ENCODE measurements around the gene FLCN.
"Not testable (repeated sequence)": the region's sequence is repeated elsewhere in the genome, so short reads cannot be mapped to it uniquely, and the experiment has no call there.

The FLCN gene, protein sequence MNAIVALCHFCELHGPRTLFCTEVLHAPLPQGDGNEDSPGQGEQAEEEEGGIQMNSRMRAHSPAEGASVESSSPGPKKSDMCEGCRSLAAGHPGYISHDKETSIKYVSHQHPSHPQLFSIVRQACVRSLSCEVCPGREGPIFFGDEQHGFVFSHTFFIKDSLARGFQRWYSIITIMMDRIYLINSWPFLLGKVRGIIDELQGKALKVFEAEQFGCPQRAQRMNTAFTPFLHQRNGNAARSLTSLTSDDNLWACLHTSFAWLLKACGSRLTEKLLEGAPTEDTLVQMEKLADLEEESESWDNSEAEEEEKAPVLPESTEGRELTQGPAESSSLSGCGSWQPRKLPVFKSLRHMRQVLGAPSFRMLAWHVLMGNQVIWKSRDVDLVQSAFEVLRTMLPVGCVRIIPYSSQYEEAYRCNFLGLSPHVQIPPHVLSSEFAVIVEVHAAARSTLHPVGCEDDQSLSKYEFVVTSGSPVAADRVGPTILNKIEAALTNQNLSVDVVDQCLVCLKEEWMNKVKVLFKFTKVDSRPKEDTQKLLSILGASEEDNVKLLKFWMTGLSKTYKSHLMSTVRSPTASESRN

DNA sequence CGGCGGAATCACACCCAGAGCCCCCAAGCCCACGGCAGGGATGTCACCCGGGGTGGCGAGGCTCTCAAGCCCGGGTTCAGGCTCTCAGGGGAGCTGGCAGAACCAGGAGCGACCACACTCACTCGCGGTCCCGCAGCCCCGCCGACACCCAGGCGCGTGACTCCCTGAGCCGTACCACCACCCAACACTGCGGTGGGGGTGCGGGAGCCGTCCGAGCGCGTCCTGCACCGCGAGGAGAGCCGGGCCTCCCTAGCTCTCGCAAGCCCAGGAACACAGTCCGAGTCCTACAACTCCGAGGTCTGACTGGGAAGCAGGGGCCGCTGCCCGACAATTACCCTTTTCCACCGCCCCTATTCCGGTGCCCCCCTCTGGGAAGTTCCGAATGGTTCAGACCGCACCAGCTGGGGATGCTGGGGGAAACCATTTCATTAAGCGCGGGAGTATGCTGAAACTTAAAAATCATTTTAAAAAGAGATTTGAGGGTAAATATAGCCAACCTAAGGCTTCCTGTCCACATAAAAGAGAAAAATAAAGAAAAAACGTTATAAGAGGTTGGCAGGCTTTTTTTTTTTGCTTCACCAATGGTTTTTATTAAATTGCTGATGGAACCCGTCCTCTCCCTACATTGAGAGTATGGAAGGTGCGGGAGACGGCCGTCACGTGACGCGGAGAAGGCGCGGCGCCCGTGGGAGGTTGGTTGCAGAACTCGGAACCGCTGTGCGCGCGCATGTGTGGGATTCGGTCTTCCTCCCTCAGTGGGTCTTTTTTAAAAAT lies at the start of gene FLCN:
Gene FLCN, minus strand, starts transcription at position 143 of the 774 bp plus-strand sequence. CDS start 9,031 bp downstream, outside the sequence.
- DNase-seq, result peak; percentile 55 to 62

DNA sequence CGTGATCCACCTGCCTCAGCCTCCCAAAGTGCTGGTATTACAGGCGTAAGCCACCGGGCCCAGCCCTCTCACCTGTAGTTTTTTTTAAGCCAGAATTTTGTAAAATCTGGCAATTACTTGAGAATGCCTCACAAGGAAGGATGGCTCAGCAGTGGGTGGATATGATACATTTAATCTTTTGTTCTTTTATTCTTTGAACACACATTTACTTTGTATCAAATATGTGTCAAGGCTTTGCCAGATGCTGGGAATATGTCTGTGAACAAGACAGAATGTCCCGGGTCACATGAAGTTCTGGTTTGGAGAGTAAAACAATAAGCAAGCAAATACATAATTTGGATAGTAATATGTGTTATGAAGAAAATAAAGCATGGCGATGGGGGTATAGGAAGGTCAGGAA lies 49.0 kb upstream of the FLCN start:
- DNase-seq, result no peak

DNA sequence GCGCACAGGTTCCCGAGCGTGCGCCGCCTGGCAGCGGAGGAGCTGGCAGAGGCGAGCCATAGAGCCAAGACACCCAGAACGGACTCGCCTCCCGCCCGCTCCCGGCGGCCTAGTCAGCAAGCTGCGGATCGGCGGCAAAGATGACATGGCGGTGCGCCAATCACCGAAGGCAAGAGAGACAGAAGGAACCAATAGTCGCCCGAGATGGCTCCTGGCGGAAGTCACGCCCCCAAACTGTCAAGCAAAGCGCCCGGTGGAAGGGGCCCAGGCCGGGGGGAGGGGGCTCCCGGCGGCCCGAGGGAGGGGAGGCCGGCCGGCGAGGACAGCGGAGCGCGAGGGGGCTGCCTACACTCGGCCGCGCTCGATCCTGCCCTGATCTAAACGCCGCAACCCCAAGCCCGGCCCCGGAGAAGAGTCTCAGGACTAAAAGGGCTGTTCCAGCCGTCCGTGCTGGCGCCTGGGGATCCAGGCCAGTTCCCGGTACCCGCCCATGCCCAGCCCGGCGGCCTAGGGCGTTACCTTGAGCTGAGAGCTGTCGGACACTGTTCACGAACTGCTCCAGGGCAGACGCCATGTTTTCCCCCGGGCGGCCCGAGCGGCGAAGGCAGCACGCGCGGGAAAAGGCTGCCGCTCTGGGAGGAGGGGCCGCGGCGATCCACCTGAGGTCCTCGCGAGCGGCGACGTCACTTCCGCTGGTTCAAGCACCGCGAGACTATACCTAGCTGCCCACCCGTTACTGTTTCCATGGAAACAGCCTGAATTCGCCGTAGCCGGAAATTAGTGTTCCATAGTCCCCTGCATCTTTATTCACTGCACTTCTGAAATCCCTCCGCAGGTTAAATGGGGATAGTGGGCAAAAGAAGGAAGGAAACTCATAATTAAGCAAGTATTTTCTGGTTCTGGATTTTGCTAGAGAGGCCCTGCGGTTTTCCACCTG lies 43.9 kb upstream of the FLCN start, which contains the start of gene COPS3:
Gene COPS3, minus strand, starts transcription at position 634 of the 937 bp plus-strand sequence. Its CDS starts 60 bp downstream, at position 574.
- peak; percentile 80 to 87 for DNase-seq

DNA sequence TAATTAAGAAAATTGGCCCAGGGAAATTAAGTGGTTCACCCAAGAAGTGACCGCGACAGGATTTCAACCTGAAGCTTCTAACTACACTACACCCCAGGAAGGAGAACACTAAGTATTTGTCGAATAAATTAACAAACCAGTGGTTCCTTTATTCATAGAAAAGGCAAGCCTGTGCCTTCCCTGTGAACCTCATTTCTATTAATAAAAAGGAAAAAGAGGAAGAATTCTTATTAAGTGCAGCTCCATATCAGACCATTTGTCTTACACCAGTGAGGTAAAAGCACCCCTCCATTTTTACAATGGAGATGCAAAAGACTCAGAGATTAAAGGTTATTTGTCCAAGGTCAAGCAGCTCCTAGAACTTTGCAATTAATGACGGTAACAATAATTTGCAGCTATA lies 42.3 kb upstream of the FLCN start:
- DNase-seq, result no peak

DNA sequence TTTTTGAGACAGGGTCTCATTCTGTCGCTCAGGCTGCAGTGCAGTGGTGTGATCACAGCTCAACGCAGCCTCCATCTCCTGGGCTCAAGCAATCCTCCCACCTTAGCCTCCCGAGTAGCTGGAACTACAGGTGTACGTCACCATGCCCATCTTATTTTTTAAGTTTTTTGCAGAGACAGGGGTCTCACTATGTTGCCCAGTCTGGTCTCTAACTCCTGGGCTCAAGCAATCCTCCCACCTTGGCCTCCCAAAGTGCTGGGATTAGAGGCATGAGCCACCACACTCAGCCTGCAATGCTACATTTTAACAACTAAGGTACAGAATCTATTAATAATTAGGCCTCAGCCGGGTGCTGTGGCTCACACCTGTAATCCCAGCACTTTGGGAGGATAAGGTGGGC lies 40.5 kb upstream of the FLCN start:
- DNase-seq, result not testable (repeated sequence)

DNA sequence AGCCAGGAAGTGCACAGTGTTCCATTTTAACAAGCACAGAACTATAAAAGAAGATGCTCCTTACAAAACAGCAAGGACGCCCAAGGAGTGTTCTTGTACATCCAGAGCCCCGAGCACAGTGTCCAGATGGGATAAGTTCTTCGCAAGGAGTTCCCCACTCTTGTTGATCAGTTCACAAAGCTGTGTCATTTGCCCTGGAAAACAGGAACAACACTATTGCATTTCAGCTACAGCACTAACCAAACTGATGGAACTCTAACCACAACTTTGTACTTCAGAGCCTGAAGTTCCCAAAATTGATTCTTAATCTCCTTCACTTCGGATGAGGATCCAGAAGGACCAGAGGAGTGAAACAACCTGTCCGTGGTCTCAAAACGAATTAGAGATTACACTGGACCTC lies 39.0 kb upstream of the FLCN start:
- DNase-seq, result peak; percentile 52 to 59

DNA sequence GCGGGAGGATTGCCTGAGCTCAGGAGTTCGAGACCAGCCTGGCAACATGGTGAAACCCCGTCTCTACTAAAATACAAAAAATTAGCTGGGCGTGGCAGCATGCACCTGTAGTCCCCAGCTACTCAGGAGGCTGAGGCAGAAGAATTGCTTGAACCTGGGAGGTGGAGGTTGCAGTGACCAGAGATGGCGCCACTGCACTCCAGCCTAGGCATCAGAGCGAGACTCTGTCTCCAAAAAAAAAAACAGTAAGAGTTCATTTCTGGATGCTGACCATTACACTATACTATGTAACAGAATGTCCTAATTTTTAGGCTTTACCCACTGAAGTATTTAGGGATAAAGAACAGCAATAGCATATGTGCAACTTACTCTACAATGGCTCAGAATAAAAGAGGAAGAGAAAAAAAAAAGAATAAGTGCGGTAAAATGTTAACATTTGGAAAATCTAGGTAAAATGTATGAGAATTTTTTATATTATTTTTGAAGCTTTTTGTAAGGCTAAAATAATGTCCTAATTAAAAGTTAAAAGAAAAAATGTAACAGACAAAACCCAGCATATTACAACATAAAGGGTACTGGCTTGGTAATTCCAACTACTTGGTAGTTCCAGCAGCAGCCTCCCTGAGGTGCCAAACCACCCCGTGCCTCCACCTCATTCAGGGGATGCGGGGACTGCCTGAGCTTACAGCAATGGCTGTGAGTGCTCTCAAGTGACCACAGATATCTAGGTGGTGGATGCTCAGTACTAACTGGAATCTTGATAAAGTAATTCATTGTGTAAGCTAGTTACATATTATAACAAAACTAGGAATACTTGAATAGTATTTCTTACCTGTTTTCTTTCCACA lies 33.2 kb upstream of the FLCN start:
- no peak for DNase-seq

DNA sequence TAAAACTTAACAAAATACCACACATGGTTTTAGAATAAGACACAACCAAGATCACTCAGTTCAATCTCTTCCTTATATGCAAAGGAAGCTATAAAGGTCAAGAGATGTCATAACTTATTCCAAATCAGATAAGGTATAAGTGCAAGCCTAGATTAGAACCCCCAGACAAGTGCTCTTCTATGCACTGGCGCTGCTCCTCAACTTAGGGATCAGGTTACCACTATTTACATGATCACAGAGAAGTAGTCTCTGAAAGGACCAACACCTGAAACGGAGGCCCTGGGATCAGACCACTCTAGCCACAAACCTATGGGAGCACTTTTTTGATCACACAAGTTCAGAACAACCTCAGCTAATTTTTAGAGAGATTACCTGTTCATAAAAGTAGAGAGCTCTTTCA lies 27.5 kb upstream of the FLCN start:
- DNase-seq, result no peak

DNA sequence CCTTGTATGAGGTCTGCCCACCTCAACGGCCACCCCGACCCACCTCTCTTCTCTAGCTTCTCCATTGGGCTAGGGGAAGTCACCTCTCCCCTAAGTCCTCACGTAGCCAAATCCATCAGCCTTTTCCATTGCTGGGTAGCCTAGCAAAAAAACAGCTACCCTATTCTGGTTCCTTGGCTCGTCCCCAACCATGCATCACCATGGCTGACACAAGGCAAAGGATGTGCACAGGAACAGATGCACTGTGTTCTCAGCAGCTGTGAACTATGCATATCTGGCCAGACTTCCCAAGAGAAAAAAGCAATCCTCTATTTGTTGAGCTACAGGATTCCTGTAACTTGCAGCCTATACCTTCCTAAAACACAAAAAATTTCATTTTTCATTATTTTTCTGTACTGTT lies 22.0 kb upstream of the FLCN start:
- no peak for DNase-seq

DNA sequence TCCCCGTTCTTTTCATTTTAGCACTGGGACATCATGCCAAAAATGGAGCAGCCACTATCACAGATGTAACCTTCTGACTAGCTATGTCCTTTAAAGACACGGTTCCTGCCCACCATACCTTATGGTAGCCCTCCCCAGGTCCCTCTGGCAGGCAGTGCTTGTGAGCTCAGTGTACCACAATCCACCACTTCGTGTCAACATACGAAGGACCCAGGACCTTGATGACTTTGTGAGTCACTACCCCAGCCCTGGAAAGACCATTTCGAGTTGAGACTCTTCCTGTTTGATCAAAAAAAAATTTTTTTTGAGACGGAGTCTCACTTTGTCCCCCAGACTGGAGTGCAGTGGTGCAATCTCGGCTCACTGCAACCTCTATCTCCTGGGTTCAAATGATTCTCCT lies 21.0 kb upstream of the FLCN start:
- no peak for DNase-seq

DNA sequence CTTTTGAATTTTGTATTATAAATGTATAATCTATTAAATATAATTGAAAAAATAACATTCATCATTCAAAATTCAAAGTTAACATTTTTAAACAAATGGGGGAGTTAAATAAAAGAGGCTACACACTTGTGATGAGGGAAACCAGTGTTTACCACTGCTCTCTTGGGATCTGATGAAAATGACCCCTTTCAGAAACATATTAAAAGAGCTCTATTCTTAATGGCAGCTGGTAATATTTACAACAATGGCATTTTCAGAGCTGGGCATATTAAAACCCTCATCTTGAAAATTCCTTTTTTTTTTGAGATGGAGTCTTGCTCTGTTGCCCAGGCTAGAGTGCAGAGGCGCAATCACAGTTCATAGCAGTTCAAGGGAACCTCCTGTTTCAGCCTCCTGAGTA lies 19.3 kb upstream of the FLCN start:
- DNase-seq, result no peak

DNA sequence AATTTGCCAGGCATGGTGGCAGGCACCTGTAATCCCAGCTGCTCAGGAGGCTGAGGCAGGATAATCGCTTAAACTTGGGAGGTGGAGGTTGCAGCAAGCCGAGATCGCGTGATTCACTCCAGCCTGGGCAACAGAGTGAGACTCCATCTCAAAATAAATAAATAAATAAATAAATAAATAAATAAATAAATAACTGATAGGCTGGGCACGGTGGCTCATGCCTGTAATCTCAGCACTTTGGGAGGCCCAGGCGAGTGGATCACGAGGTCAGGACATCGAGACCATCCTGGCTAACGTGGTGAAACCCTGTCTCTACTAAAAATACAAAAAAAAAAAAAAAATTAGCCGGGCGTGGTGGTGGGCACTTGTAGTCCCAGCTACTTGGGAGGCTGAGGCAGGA lies 18.7 kb upstream of the FLCN start:
- not testable (repeated sequence) for DNase-seq

DNA sequence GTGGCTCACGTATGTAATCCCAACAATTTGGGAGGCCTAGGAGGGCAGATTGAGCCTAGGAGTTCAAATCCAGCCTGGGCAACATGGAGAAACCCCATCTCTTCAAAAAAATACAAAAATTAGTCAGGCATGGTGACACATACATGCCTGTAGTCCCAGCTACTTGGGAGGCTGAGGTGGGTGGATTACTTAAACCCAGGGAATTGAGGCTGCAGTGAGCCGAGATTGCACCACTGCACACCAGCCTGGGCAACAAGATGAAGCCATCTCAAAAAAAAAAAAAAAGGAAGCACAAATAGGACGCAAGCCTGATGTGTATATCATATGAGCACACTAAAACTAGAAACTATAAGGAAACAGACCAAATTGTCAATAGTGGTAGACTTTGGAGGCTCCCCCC lies 17.1 kb upstream of the FLCN start:
- no peak for DNase-seq

DNA sequence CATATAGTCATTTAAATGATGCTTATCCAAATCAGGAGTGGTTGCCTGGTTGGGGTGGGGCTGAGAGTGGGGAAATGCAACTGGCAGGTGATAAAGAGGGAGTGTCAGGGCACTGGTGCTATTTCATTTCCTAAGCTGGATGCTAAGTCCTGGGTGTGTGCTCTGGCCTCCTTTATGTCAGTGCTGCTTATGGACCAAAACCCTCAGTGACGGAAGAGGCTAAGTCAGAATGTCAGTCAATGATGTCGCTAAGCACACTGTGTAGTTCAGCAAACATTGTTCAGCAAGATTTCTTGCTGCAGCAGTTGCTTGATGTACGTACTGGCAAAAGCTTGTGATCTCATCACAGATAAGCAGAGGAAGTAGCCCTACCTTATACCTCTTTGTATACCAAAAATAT lies 16.4 kb upstream of the FLCN start:
- no peak for DNase-seq

DNA sequence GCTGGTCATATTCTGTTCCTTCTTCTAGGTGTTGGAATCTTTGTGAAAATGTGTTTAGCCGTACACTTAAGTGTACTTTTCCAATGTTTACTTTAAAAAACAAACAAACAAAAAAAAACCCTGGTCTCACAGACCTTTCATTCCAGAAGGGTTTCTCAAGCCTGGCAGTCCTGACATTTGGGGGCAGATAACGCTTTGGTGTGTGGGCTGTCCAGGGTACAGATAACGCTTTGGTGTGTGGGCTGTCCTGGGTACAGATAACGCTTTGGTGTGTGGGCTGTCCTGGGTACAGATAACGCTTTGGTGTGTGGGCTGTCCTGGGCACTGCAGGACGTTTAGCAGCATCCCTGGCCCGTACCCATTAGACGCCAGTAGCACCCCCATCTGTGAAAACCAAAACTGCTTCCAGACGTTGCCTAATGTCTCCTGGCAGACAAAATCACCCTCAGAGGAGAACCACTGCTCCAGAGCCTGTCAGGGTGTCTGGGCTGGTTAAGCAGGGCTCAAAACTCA lies 15.2 kb upstream of the FLCN start:
- DNase-seq, result no peak

DNA sequence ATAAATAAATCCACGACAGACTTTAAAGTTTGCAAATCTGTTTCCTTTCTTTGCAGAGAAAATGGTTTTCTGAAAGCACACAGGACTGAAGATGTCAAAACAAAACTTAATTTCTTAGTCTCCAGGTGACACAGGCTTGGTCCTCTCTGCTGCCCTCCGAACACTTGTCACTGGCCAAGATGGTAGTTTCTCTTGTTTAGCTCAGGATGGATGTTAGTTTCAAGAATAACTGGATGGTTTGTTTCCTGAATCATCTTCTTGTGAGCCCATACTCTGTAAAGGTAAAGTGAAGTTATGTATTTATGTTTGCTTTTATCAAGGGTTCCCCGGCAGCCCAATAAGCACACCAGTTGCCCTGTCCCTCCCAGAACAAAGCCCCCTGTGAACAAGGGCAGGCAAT lies 9.9 kb upstream of the FLCN start:
- no peak for DNase-seq

DNA sequence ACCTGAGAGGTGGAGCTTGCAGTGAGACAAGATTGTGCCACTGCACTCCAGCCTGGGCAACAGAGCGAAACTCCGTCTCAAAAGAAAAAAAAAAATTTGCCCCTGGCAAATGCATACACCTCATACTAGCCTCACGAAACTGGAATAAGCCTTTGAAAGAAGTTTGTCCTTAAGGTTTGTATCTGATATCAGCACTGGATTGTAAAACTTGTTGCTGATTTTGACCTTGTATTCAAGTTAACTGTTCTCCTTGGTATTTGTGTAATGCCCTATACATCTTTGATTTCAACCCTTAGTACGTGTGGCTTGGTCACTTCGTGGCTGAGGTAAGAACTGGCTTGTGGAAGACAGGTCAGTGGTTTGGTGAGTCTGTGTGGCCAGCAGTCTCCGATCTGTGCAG lies 6.2 kb upstream of the FLCN start:
- DNase-seq, result no peak

DNA sequence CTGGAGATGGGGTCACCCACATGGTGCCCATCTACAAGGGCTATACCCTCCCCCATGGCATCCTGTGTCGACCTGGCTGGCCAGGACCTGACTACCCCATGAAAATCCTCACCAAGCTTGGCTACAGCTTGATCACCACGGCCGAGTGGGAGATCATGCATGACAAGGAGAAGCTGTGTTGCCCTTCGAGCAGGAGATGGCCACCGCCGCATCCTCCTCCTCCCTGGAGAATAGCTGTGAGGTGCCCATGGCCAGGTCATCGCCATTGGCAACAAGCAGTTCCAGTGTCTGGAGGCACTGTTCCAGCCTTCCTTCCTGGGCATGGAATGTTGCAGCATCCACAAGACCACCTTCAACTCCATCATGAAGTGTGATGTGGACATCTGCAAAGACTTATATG lies 5.3 kb upstream of the FLCN start:
- DNase-seq, result no peak

DNA sequence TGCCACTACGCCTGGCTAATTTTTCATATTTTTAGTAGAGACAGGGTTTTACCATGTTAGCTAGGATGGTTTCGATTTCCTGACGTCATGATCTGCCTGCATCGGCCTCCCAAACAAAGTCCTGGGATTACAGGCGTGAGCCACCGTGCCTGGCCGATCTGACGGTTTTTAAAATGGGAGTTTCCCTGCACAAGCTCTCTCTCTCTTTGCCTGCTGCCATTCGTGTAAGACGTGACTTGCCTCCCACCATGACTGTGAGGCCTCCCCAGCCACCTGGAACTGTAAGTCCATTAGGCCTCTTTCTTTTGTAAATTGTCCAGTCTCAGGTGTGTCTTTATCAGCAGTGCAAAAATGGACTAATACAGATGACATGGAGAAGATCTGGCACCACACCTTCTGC lies 4.7 kb upstream of the FLCN start:
- no peak for DNase-seq

DNA sequence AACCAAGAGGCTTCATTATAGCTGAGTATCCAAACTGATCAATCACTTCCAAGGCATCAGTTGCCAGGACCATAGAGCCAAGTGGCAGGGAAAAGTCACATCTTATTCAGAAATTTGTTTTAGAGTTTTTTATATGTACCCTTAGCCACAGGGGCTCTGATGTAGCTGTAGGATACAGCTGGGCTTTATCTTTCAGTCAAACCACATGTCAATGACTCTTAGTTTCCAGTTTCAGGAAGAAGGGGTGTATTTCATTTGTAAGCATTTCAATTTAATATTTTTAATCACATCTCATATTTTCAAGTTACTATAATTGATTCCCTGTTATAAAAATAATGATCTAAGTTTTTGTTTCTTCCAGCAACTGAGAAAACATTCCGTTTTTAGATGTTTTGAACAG lies 2.9 kb upstream of the FLCN start:
- DNase-seq, result no peak

DNA sequence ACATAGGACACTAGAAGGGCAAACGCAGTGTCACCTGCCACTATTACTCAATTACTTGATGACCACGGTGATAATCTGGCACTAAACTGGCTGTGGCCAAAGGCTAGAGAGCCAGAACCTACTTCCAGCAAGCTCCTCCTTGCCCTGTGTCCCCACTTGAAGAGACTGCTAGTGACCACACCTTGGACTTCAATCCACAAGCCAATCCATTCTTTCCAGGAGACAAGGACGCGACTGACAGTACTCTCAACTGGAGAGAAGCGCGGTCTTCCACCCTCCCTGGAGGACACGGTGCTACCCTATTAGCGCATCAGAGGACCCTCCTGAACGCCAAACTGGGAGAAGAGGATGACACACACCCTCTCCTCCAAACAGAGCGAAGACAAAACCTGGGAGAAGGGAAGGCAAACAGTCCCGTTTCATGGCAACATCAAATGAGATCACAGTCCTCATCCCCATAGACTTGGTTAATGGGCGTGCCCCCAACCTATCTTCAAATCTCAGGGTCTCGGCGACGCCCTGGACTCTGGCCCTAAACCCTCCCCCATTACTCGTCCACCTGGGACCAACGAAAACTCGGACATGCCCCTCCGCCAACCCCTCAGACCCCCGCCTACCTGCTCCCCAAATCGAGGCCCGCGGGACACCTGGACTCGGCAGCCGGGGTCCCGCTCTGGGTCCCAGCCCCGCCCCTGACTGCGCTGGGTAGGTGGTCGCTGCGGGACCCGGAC lies 508 bp downstream of the FLCN start:
- DNase-seq, result no peak

Data from Kasumi-1 (cell line).